HG02938 (cell line): ENCODE results near the gene ZSCAN2.
A peak's percentile ranks its signal among the peaks of the same experiment; 100 is the strongest.

Experiments used
- ATAC-seq: cut with Tn5 transposase; IDR thresholded peaks from one replicate; pipeline ENCODE4 v1.9.1; 2021; ENCODE audit warnings: mild to moderate bottlenecking, moderate library complexity; ENCODE audit not compliant: unreplicated experiment

The ZSCAN2 gene

DNA sequence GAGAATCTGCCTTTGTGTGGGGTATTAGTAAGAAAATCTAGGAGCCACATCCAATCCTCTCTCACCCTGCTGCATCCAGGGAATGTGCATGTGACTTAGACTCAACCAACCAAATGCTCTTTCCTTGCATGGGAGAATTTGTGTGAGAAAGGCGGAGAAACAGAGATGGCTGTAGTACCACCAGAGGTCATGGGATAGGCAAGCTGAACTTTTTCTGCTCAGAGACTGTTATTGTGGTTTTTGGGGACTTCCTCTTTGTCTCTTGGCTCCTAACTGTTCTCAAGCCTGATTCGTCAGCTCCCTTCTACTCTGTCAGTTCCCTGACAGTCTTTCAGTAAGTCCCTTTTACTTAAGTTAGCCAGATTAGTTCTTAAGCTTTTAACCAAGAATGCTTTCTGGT is 2.6 kb upstream of the ZSCAN2 start:
- ATAC-seq = peak; percentile 53

DNA sequence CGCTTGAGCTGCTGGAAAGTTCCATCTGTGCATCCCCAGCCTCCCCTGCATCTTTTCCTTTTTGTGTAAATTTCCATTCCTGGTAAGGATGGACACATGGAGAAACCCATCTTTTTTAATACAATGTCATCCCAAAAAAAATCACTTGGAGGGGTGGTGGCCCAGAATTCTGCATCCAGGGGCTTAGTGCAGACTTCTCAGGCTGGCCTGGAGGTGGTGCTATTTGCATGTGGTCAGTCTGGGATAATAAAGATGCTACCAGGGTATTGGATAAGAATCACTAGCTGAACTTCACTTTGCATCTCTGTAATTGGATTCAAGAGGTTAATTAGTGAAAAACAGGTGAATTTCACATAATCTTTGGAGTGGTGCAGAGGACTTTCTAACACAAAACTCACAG is 1.8 kb upstream of the ZSCAN2 start:
- ATAC-seq = no peak

DNA sequence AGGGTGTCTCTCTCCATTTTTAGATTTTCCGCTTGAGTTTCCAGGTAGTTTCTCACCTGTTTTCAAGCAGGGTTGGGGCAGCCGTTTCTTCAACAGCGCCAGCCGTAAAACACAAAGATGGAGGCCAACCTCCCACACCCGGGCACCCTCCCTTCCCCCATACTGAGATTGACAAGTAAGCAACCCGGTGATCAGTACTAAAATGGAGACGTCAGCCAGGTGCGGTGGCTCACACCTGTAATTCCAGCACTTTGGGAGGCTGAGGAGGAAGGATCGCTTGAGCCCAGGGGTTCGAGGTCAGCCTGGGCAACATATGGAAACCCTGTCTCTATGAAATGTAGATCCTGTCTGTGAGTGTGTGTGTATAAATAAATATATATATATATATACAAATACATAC is 903 bp upstream of the ZSCAN2 start:
- ATAC-seq = no peak

DNA sequence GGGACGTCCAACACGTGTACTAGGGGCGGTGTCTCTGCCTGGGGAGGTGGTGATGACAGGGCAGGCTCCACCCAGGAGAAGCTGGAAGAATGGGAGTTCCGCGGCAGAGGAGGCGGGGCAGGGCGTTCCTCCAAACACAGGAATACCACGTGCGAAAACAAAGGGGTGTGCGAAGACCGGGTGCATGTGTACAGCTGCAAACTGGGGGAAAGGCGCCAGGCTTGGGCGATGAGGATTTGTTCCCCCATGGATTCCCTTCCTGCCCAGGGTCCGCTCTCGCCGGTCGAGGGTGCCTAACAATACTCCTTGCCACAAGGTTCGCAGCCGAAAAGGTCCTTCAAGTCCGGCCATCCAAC is 500 bp upstream of the ZSCAN2 start:
- peak; percentile 11 for ATAC-seq

DNA sequence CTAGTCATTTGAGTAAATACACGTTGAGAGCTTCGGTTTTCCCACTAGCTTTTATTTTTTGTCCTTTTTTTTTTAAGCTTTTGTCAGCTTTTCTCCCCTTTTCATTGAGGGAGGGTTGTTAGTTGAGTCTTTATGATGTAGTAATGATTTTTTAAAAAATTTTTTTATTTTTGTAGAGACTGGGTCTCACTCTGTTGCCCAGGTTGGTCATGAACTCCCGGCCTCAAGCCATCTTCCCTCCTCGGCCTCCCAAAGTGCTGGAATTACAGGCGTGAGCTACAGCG is 688 bp downstream of the ZSCAN2 start:
- ATAC-seq = no peak

DNA sequence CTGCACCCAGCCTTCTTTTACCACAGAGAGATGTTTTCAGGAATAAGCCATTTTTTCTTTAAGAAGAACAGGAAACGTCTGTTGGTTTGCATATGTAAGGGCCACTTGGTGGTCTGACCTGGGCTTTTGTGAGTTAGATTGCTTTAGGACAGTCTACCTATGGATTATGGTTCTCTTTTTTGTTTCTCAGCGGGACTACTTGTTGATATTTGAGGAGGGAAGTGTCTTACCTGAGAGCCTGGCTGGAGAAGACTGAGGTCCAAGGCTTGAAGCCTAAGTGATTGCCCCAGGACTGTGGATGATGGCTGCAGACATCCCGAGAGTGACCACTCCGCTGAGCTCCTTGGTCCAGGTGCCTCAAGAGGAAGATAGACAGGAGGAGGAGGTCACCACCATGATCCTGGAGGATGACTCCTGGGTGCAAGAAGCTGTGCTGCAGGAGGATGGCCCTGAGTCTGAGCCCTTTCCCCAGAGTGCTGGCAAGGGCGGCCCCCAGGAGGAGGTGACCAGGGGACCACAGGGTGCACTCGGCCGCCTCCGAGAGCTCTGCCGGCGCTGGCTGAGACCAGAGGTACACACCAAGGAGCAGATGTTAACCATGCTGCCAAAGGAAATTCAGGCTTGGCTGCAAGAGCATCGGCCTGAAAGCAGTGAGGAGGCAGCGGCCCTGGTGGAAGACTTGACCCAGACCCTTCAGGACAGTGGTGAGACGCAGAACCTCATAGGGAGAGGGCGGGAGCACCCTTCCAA is 3.0 kb downstream of the ZSCAN2 start:
- no peak for ATAC-seq

DNA sequence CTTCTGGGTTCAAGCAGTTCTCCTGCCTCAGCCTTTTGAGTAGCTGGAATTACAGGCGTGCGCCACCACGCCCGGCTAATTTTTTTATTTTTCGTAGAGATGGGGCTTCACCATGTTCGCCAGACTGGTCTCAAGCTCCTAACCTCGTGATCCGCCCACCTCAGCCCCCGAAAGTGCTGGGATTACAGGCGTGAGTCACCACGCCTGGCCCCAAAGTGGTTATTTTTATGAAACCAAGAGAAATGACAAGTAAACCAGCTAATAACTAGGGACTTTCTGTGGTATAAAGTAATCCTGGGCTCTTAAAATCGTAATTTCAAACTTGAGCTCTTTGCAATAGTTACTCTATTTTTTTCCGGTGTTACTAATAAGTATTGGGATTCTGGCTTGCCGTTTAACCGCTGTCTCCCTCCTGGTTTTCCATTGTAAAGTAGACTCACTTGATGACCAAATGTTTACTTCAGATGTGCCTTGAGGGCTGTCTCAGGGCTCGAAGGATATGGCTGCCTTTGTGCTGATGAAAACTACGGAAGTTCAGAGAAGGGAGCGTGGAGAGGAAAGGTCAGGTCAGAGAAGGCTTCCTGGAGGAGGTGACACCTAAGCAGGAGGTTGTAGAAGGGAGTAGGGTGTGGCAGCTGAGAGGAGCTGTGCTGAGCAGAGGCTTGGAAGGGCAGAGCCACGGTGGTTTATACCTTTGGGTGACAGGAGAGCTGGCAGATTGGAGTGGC is 4.2 kb downstream of the ZSCAN2 start:
- no peak for ATAC-seq

DNA sequence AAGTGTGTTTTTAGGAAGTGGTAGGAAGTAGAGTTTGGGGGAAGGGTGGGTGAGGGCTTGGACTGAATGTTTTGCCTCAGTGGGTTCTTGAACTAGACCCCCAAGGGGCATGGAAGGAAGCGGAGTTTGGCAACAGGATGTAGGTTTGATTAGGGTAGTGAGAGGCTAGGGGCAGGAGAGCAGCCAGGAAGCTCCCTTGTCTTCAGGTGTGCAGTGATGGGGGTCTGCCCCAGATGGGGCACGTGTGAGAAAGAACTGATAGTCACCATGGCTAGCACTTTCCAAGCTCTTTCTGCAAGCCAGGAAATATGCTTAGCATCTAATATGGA is 4.7 kb downstream of the ZSCAN2 start:
- ATAC-seq = no peak

DNA sequence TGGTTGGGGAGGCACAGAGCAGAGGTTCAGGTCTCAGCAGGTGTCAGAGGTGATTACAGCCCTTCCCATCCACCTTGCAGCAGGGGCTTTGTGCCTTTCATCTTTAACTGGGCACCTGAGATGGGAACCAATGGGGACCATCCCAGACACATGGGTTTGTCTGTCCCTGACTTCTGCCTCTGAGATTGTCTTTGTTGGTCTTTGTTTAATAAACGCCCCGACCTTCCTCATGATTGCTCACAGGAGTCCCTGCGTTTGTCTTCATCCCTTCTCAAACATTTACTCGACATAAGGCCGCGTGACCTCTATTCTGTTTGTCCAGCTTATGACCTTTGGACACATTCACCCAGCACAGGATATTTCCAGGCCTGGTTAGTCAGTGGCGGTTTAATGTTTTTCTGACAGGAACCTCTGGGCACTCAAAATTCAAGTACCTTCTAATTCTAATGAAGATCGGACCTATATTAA is 5.9 kb downstream of the ZSCAN2 start:
- ATAC-seq = no peak

DNA sequence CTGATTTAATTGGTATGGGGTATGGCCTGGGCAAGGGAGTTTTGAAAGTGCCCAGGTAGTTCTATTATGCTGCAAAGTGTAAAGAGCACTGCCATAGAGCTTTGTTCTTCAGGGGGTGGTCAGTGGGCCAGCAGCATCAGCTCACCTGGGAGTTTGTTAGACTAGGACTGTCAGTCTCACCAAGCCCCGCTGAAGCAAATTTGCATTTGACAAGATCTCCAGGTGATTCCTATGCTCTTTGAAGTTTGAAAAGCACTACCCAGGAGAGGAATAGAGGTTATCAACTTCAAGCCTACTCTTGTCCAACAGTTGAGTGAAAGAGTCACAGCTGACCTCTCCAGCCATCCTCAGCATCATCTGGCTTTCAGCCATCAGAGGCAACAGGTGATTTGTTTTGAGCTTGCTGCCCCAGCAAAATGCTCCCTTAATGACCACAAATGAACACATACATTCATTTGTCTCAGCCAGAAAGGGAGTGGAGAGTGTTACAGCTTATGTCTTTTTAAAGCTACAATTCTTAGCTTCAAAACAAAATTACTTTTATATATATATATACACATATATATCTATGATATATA is 8.0 kb downstream of the ZSCAN2 start:
- no peak for ATAC-seq

DNA sequence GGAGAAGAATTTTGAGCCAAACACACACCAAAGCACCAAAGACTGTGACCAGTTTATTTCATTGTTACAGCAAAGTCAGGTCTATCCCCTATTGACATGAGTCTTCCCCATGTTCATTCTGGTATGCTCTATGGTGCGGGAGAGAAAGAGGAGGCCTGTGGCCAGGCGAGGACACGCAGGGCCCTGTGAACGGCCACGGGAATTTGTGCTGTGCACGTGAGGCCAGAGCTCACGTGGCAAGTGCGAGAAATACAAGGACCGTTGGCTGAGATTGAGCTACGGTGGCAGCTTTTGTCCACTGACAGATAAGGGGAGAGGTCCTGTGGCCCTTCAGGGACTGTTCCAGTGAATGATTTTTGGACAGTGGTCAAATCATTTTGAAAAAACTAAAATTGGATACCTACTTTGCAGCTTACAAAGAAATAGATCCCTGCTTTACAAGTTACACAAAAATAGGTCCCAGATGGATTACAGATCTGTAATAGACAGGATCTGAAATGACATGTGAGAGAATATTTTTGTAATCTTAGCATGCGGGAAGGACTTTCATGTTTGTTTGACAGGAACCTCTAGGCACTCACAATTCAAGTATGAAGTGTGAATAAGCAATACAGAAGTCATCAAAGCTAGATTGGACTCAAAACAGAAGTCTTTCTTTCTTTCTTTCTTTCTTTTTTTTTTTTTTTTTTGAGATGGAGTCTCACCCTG is 9.2 kb downstream of the ZSCAN2 start:
- ATAC-seq = no peak

DNA sequence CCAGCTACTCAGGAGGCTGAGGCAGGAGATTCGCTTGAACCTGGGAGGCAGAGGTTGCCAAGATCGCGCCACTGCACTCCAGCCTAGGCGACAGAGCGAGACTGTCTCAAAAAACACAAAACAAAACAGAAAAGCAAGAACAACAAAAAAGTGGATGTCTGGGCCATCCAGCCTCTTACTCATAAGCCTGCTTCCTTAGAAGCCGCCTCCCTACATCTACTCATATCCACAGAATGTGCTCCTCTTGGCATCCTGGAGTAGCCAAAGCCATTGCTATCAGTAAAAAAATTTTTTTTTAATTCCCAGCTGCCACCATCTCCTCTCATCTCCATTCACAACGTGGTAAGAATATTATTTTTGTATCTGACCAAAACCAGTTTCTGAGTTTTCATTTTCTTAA is 10.8 kb downstream of the ZSCAN2 start:
- ATAC-seq = no peak

DNA sequence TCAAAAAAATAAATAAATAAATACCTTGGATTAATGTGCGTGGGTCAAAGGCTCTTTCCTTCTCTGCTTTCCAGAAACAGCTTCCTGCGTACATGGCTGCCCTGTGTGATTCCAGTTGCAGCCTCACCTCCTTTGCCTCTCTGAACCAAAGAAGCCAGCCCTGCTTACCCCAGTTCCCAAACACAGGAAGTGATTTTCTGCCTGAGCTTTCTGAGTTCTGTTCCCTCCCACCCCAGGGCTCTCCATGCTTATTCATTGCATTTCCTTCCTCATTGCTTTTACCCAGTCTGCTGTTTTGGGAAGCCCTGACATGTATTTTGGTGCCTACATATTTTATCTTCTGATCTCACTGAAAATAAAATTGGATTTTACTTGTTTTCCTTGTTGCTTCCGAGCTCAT is 15.4 kb downstream of the ZSCAN2 start:
- no peak for ATAC-seq

DNA sequence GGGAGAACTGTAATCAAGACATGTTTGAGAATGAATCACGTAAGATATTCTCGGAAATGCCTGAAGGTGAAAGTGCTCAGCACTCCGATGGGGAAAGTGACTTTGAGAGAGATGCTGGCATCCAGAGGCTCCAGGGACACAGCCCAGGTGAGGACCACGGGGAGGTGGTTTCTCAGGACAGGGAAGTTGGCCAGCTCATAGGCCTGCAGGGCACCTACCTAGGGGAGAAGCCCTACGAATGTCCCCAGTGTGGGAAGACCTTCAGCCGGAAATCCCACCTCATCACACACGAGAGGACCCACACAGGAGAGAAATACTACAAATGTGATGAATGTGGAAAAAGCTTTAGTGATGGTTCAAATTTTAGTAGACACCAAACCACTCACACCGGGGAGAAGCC is 19.8 kb downstream of the ZSCAN2 start:
- ATAC-seq = no peak

DNA sequence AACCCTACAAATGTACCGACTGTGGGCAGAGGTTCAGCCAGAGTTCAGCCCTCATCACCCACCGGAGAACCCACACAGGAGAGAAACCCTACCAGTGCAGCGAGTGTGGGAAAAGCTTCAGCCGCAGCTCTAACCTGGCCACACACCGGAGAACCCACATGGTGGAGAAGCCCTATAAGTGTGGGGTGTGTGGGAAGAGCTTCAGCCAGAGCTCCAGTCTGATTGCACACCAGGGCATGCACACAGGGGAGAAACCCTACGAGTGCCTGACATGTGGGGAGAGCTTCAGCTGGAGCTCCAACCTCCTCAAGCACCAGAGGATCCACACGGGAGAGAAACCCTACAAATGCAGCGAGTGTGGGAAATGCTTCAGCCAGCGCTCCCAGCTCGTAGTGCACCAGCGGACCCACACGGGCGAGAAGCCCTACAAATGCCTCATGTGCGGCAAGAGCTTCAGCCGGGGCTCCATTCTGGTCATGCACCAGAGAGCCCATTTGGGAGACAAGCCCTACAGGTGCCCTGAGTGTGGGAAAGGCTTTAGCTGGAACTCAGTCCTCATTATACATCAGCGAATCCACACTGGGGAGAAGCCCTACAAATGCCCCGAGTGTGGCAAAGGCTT is 20.7 kb downstream of the ZSCAN2 start:
- ATAC-seq = no peak

DNA sequence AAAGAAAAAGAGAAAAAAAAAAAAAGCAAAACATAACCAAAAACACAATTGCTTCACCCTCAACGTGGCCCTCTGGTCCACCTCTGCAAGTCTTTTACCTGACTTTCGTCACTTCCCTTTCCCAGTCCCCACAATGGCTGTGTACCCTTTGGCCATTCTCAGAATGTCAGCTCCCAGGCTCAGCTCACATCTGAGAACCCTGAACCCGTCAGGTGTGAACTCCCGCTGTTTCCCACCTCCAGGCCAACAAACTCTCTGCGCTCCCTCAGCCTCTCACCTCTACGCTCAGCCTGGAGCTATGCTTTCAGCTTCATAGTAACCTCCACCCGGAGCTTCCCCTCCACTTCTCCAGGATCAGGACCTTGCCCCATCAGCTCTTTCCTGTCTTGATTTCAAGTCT is 23.6 kb downstream of the ZSCAN2 start:
- ATAC-seq = no peak

DNA sequence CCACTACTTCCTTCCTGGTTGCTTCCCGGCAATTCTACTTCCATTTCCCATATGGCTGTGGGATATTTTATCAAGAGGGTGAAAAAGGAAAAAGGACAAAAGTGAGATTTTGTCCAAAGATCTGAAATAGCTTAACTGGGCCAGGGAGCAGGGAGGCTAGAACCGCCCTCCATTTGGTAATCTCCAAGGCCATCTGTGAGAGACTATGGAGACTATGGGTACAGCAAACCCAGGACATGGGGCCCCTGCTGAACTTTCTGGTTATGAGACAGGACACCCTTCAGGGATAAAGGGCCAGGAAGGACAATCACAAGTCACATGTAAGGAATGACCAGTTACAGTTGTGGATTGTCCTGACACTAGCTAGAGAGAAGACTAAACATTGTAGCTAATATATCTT is 24.3 kb downstream of the ZSCAN2 start:
- no peak for ATAC-seq

DNA sequence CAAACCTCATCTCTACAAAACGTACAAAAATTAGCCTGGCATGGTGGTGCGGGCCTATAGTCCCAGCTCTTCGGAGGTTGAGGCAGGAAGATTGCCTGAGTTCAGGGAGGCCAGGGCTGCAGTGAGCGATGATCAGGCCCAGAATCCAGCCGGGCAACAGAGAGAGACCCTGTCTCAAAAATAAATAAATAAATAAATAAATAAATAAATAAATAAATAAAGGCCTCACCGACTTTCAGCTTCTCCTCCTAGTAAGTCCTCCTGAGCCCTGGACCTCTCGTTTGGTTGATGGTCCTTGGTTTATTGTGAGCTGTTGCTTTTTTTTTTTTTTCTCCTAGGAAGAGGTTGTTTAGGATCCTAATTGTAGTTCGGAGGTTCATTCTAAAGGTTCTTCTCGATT is 28.2 kb downstream of the ZSCAN2 start:
- no peak for ATAC-seq

DNA sequence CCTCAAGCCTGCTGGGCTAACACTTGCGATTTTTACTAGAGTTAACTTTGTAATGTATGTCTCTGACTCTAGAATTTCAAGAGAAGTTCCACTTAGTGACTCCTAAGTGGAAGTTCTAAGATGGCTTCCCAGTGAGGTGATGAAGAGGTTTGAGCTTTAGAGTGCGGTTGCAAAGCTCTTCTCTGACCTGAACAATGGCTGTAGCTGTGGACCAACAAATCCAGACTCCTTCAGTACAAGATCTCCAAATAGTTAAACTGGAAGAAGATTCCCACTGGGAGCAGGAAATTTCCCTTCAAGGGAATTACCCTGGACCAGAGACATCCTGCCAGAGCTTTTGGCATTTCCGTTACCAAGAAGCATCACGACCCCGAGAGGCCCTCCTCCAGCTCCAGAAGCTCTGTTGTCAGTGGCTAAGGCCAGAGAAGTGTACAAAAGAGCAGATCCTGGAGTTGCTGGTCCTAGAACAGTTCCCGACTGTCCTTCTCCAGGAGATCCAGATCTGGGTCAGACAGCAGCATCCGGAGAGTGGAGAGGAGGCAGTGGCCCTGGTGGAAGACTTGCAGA is 31.0 kb downstream of the ZSCAN2 start:
- ATAC-seq = no peak

DNA sequence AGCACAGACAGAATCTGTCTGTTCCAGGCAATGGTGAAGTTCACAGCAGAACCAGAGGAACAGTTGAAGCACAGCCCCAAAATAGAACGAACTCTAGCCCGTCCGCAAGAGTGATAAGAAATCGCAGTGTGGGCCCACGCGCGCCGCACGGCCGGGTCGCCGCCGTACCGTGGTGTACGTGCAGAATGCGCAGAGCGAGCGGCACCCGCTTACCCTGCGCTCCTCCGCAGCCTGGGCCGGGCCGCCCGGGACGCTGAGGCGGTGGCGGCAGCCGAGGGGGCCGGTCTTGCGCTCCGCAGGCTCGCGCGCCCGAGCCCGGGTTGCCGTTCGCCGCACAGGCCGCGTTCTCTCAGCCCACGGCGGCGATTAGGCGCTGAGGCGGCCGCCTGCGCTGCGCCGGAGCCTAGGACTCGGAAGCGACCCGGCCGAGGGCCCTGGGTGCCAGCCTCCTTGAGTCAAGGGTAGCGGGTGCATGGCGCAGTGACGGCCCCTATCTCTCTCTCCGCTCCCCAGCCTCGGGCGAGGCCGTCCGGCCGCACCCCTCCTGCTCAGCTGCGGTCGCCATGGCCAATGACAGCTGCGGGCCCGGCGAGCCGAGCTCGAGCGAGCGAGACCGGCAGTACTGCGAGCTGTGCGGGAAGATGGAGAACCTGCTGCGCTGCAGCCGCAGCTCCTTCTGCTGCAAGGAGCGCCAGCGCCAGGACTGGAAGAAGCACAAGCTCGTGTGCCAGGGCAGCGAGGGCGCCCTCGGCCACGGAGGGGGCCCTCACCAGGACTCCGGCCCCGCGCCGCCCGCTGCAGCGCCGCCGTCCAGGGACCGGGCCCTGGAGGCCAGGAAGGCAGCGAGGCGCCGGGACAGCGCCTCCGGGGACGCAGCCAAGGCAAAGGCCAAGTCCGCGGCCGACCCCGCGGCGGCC is 32.8 kb downstream of the ZSCAN2 start:
- peak; percentile 31 for ATAC-seq
